IPS DF 19.7 (cell line): ENCODE measurements around the gene BCL7A.
"Not testable (repeated sequence)": the region's sequence is repeated elsewhere in the genome, so short reads cannot be mapped to it uniquely, and the experiment has no call there.

Source experiments
- DNase-seq: peaks from one replicate; pipeline ENCODE4 v3.0.0-alpha.2; 2013; ENCODE audit warnings: low read depth, low spot score

BCL7A gene

DNA sequence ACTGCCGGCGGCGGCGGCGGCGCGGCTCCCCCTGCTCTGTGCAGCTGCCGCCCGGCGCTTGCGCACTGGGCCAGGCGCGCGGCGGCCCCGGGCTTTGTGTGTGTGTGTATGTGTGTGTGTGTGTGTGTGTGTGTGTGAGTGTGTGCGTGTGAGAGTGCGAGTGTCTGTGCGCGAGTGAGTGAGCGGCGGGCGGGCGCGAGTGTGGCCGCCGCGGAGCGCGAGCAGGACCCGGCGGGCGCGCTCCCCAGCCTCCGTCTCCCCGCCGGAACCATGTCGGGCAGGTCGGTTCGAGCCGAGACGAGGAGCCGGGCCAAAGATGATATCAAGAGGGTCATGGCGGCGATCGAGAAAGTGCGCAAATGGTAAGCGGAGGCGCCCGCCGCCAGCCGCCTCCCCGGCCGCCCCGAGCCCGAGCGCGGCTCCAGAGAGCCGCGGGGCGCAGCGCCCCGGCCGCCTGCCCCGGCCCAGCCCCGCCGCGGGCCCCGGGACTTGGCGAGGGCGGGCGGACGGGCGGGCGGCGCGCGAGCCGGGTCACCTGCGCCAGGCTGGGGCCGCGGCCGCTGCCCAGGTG is at the start of gene BCL7A:
BCL7A (plus strand) TSS at position 63 of the 571 bp plus-strand sequence; CDS start at position 271, 208 bp downstream.
- DNase-seq: no peak

DNA sequence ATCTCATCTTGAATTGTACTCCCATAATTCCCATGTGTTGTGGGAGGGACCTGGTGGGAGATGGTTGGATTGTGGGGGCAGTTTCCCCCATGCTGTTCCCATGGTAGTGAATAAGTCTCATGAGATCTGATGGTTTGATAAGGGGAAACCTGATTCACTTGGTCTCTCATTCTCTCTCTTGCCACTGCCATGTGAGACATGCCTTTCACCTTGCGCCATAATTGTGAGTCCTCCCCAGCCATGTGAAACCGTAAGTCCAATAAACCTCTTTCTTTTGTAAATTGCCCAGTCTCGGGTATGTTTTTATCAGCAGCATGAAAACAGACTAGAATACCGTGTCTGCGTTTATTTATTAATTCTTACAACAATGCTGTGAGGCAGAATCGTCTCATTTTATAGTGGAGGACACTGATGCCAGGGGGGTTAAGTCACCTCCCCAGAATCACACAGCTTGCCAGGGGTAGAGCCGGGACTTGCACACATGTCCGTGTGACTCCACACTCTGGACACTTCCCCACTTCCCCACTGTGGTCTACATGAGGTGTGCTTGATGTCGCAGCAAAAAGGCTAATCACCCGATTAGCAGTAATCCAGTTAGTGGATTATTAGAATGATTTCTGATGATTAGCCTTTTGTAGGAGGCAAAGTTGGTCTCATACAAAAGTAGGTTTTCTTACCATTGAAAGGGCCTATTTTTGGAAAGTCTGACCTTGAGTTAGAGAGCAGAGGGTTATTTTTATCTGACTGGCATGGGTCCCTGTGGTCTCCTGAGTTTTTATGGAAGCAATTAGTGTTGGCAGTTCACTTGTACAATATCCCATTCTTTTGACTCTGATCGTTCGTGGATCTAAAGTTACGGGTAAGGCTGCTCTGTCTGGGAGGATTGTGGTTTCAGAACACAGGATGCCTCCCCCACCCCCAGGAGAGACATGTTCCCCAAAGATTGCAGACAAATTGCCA is 47.4 kb upstream of the BCL7A start:
- DNase-seq: no peak

DNA sequence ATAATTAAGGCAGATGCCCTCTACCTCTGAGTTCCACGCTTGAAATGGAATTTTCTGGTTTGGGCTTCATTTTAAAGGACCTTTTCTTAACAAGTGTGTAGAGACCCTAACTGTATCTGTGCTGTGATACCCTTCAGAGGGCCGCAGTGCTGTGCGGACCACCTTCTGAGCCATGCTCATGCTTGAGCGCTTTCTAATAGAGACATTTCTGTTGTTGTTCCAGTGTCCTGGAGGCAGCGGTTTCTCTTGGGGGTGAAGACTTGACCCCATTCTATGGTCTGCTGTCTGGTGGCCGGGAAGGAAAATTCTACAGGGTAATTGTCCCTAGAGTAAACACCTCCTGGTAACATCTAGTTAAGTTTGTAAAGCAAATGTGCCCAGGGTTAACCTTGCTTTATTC is 46.7 kb upstream of the BCL7A start:
- DNase-seq: no peak

DNA sequence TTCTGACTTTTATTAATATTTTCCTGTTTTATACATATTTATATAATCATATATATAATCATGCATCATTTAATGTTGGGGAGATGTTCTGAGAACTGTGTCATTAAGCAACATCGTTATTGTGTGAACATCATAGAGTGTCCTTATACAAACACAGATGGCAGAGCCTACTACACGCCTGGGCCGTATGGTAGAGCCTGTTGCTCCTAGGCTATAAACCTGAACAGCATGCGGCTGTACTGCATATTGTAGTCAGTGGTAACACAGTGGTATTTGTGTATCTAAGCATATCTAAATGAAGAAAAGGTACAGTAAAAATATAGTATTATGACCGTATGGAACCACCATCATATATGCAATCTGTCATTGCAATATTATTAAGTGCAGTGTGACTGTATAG is 44.7 kb upstream of the BCL7A start:
- no peak for DNase-seq

DNA sequence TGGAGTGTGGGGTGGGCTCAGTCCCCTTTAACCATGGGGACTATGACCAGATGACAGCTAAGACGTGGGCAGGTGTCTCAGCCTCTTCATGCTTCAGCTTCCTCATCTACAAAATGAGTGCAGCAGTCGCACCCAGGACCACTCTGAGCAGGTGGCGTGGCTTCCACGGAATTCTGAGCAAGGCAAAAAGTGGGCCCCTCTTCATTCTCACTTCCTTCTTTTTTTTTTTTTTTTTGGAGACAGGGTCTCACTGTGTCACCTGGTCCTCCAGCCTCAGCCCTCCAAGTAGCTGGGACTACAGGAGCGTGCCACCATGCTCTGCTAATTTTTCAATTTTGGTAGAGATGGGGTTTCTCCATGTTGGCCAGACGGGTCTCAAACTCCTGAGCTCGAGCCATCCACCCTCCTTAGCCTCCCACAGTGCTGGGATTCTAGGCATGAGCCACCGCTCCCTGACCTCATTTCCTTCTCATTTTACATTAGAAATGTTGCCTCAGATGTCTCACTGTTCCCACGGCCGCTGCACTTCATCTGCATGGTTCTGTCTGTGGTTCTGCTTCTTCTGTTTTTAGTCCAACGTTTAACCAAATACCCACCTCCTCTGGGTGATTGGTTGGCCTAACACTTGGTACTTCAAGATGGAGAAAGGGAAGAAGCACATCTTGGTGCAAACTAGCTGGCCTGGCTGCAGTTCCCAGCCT is 41.3 kb upstream of the BCL7A start:
- no peak for DNase-seq

DNA sequence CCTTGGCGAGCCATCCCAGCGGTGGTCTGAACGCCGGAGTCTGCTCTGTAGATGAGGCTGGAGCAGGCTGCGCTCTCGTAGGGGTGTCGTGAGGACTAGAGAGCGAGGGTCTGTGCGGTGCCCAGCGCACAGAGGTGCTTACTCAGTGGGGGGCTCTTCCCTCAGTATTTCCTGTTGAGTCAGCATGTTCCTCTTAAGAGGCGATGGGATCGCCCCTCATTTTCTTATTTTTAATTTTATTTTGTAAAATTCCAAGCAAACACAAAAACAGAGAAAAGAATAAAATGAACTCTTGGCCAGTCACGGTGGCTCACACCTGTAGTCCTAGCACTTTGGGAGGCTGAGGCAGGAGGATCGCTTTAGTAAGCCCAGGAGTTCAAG is 40.8 kb upstream of the BCL7A start:
- no peak for DNase-seq

DNA sequence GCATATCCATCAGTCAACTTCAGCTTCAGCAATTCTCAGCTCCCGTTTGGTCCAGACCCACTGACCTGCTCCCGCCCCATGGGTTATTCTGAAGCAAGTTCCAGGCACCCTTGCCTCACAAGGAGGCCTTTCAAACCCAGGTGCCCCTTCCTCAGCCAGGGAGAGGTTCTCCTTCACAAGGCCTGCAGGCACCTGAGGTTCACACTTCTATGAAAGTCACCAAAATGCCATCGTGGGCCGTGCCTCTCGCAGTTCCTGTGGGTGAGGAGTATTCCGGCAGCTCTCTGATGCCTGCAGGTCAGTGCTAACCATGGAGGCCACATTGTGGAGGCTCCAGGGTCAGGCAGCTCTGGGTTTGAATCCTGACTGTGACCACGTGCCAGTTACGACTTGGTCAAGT is 40.2 kb upstream of the BCL7A start:
- DNase-seq: no peak

DNA sequence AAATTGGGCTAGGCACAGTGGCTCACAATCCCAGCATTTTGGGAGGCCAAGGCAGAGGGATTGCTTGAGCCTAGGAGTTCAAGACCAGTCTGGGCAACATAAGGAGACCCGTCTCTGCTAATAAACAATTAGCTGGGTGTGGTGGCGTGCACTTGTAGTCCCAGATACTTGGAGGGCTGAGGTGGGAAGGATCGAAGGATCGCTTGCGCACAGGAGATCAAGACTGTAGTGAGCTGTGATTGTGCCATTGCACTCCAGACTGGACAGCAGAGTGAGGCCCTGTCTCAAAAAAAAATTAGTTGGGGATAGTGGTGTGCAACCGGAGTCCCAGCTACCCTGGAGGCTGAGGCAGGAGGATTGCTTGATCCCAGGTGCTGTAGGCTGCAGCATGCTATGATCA is 38.7 kb upstream of the BCL7A start:
- DNase-seq: no peak

DNA sequence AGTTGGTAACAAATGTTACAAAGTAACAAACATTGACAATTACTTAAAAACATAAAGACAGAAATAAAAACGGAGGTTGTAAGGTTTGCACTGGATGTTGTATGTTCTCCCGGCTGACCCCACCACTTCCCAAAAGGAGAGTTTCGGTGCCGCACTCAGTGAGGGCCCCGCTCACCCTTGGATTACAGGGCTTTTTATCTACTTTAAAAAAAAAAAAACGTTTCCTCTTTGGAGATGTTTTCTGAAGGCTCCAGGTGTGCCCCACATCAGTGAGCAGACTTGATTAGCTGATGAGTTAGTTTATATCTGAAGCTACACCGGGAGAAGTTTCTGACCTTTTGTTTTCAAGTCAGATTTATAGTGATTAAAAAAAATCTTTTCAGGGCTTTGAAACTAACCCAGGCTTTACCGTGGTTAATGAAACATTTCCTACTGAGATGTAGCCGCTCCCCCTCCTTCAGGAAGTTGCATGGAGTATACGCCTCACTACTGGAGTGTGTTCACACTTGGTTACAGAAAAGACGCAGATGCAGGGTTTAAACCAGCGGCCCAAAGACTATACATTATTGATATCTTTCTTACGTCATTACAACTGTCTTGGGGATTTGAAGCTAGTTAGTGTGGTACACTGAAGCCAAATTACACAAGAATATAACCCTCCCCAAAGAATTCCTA is 38.0 kb upstream of the BCL7A start:
- DNase-seq: no peak

DNA sequence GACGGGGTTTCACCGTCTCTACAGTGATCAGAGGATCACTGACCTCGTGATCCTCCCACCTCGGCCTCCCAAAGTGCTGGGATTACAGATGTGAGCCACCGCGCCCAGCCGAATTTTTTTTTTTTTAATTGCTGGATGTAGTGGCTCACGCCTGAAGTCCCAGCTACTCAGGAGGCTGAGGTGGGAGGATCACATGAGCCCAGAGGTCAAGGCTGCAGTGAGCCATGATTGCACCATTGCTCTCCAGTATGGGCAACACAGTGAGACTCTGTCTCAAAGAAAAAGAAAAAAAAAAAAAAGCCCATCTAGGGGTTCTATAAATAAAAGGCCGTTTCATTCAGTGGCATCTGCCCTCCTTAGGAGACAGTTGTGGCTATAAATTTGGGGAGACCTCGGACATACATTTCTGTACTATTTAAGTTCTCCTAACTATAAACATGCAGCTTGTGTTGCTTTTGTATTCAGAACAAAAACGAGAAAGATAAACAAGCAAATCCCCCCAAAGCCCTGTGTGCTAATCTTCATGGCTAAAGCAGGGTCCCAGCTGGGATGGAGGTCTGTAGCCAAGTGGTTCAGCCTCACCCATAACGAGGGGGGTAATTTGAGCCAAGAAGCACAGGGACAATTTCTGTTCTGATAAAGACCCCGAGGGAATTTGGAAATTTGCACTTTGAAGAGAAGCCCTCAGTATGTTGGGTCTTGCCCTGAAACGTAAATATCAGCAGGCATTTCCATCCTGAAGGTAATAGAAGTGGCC is 35.0 kb upstream of the BCL7A start:
- DNase-seq: no peak

DNA sequence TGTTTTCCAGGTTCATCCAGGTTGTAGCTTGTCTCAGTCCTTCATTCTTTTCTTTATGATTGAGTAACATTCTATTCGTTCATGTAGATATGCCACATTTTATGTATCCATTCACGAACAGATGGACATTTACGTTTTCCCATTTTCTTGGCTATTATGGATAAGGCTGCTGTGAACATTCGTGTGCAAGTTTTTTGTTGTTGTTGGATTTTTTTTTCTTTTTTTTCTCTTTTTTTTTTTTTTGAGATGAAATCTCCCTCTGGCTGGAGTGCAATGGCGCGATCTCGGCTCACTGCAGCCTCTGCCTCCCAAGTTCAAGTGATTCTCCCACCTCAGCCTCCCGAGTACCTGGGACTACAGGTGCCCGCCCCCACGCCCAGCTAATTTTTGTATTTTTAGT is 33.2 kb upstream of the BCL7A start:
- DNase-seq: not testable (repeated sequence)

DNA sequence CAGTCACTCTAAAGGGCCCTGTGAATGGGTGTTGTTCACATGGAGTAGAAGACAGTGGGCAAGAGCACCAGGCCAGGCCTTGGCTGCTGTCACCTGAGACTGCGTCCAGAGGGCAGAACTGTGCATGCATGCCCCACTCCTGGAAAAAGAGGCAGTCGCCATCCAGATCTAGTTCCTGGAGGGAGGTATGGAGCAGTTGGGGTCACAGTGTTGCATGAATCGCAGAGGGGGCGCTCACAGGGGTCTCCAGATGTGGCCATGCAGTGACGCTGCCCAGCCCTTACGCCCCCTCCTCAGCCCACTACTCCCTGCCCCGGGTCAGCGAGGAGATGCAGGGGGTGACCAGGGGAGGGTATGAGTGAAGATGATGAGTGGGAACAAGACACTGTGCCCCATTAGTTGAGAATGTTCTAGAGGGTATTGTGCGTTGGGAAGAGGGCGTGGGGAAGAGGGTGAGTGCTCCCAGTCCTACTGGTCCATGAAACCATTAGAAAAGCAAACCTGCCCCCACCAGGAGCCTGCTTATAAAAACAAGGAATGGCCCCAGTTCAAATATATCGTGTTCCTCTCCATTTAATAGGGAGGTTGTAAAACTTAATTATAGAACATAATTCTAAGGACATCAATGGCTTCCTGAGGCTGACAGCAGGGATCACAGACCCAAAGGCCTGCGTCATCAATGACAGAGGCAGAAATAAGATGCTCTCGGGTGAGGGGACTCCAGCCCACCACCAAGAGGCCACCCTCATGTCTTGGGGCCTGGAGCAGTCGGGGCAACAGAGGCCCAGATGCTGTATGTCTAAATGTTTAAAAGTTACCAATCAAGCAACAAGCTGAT is 32.2 kb upstream of the BCL7A start:
- DNase-seq: no peak

DNA sequence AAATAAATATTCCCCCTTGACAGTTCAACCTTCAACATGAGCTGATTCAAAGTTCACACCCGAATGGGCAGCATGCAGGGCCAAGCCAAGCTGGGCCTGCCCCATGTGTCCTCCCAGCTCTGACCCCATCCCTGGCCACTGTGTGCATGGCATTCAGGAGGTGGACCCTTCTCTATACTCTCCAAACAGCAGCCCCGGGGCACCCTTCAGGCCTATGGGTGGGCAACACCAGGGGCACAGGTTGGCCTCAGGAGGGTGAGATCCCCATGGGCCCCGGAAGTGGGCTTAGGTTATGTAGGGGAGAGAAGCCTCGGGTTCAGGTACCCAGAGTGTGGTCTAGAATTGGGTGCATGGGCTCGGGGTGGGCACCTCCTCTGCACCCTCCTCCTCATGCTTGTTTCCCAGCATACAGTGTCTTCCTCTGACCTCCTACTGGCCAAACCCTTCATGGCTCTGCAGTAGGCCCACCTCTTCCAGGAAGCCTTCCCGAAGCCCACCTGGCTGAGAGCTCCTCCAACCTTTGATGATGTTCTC is 31.5 kb upstream of the BCL7A start:
- DNase-seq: no peak

DNA sequence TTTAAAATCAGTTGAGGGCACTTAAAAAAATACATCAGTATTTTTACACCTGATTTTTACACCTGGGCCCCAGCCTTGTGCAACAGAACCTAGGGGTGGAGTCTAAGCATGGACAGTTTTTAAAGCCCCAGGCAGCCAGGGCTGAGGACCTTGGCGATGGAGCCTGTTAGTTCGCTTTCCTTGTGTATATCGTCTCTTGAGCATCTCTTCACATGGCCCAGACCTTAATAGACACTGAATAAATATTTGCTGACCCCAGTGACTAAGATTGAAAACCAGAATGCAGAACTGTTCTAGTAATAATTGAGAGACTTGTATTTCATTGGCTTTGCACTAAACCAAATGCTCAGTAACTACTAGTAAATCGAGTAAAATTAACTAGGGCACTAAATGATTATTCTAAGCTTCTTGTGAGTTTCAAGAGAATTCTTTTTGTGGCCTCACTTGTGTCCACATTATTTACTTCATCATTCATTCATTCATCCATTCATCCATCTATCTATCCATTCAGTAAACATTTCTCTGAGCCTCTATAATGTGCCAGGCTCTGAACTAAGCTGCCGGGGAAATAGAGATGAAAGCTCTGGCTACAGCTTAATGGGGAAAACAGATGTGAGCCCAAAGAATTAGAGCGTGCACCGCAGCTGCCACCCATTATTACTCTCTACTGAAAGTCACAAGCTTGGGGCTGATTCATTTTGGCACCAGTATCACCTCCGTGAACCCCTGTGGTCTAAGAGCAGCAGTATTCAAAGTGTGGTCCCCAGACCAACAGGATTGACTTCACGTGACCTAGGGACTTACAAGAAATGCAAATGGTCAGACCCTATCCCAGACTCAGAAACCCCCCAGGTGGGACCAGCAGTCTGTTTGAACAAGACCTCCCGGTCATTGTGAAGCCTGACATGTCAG is 30.7 kb upstream of the BCL7A start:
- DNase-seq: no peak

DNA sequence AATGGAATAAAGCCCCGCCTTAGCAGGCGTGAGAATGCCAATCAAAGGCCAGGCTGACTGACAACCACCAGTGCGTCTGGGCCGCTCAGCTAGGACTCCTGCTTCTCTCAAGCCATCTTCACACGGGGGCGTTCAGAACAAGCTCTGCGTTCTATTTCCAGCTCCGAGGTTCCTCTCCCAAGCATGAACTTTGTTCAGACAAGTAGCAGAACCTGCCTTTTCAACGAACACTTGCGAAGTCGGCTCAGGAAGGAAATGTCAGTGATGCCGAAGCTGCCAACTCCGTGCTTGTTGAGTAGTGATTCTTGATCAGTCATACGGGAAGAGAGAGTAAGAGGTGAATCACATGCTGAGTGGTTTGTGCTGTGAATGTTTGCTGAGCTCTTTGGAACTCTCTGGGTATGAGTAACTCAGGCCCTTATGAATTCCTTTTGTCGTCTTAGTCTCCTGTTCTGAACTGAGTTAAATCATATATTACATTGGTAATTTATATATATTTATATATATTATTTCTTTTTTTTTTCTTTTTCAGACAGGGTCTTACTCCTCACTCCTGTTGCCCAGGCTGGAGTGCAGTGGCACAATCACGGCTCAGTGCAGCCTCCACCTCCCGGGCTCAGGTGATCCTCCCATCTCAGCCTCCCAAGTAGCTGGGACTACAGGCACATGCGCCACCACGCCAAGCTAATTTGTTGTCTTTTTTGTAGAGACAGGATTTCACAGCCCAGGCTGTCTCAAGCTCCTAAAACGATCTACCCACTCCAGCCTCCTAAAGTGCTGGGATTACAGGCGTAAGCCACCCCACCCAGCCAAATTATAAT is 29.4 kb upstream of the BCL7A start:
- no peak for DNase-seq

DNA sequence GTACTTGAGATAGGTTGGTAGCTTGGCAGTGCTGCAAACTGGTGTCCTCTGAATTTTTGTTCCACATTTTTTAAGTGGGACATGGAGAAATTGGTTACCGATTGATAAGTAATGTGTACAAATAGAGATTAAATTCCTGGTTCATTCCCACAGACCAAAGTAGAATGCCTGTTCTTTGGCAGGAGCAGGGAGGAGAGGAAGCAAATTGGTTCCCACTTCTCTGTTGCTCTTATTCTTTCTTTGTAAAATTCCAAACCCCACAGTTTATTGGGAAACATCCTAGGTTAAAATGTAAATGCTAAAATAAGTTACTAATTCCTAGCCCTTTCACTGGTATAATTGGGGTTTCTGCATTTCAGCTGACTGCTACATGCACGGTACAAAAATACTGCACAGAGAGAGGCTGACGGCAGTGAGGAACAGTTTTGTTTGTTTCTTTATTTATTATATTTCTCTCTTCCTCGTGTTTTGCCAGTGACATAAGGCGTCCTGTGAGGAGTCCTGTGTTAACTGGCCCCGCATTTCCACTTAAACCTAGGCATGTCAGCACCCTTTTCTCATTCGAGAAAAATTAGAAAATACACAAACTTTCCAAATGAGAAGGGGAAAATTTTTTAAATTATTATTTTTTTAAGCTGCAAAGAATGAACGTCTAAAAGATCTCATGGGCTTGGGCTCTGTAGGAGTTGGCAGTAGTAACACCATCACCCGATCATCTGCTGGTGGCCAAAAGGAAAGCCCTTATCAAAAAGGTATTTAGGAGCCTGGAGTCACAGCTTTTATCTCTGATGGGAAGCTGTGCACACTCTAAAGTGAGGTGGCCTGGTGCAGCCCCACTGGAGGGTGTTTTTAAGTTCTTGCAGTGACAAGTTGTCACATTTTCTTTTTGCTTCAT is 25.4 kb upstream of the BCL7A start:
- DNase-seq: no peak

DNA sequence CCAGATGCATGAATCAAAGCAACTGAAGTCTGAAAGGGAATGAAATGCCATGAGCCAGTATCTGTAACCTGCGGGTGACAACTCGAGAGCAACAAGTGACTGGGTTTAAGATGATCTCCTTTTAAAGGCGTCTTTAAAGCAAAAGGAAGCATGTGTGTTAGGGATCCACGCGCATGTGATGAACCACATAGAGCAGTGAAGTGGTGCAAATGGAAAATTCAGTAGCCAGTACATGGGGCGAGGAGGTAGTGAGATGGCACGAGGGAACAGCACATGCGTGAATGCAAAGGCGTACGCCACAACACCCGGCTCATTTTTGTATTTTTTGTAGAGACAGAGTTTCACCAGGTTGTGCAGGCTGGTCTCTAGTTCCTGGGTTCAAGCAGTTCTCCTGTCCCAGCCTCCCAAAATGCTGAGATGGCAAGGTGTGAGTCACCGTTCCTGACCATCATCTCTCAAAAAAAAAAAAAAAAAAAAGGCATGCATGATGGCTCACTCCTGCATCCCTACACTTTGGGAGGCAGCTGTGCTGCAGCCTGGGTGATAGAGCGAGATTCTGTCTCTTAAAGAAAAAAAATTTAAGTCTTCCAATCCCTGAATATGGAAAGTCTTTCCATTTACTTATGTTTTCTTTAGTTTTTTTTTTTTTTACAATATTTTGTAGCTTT is 24.6 kb upstream of the BCL7A start:
- no peak for DNase-seq
